H1 (cell line): ENCODE results near the gene ELMO1. TPM values are rescaled to one million over a fixed set of nuclear protein-coding genes. Genes with fewer than 3 reads are reported as not detected.

ENCODE experiments used
- CTCF ChIA-PET: fragments of 300-600 bp; sonication (Branson Sonifier 250); formaldehyde crosslinking; loops from one replicate; lab custom pipeline; 2021; ENCODE audit not compliant: partially characterized antibody; lab: Charles Lee
- POLR2A ChIA-PET: fragments of 300-600 bp; sonication (Branson Sonifier 250); formaldehyde crosslinking; loops from one replicate; lab custom pipeline; 2021; ENCODE audit warnings: inconsistent platforms; ENCODE audit not compliant: partially characterized antibody; lab: Charles Lee
- DNase-seq, 2 experiments: peaks; one replicate each; pipeline versions ENCODE4 v3.0.0 to v3.0.0-alpha.2; 2010 to 2022; ENCODE audit warnings: low spot score in 2 of 2, low read depth in 1 of 2, mixed read lengths in 1 of 2
- FAIRE-seq: peaks from 2 replicates; lab custom pipeline; 2011; peaks lifted over from hg19 to GRCh38; lab: Jason Lieb, UNC
- H2AFZ ChIP-seq: 2 replicates; pipeline ENCODE4 v1.8.1; 2012; ENCODE audit warnings: low read length, inconsistent platforms
- H2AK5ac ChIP-seq: 2 replicates; pipeline ENCODE4 v1.6.1; 2013; ENCODE audit warnings: low read depth, low read length
- H2BK120ac ChIP-seq: replicated peaks from 2 replicates; pipeline ENCODE3; 2013; ENCODE audit warnings: low read depth, low read length, inconsistent platforms
- H2BK12ac ChIP-seq: 2 replicates; pipeline ENCODE4 v1.6.1; 2013; ENCODE audit warnings: low read depth, low read length
- H2BK15ac ChIP-seq: 2 replicates; pipeline ENCODE4 v1.6.1; 2013; ENCODE audit warnings: low read length
- H2BK20ac ChIP-seq: 2 replicates; pipeline ENCODE4 v1.6.1; 2013; ENCODE audit warnings: low read length
- H2BK5ac ChIP-seq: 2 replicates; pipeline ENCODE4 v1.6.1; 2013; ENCODE audit warnings: low read depth, low read length
- H3K14ac ChIP-seq: 2 replicates; pipeline ENCODE4 v1.6.1; 2013; ENCODE audit warnings: inconsistent platforms; ENCODE audit not compliant: insufficient read length
- H3K18ac ChIP-seq: 2 replicates; pipeline ENCODE4 v1.6.1; 2013; ENCODE audit warnings: low read length; ENCODE audit errors: extremely low read depth
- H3K23ac ChIP-seq: 2 replicates; pipeline ENCODE4 v1.6.1; 2013; ENCODE audit warnings: inconsistent platforms; ENCODE audit not compliant: insufficient read length
- H3K23me2 ChIP-seq: 2 replicates; pipeline ENCODE4 v1.6.1; 2013; ENCODE audit warnings: low read depth, low read length
- H3K27ac ChIP-seq: 2 replicates; pipeline ENCODE4 v1.6.1; 2011; ENCODE audit warnings: low read depth, low read length, inconsistent platforms
- H3K27me3 ChIP-seq, 4 experiments: replicated peaks in 1 of 4; 1 replicate in 1 of 4; 2 replicates in 3 of 4; pipeline versions ENCODE4 v1.6.1 to v1.8.1; 2011 to 2013; ENCODE audit warnings: low read length in 3 of 4, mild to moderate bottlenecking in 3 of 4, inconsistent platforms in 2 of 4, mixed read lengths in 2 of 4, moderate library complexity in 1 of 4; ENCODE audit not compliant: control insufficient read depth in 3 of 4, insufficient read depth in 3 of 4; ENCODE audit errors: extremely low read depth in 1 of 4
- H3K36me3 ChIP-seq, 4 experiments: 2 replicates each; pipeline versions ENCODE4 v1.6.1 to v1.8.1; 2011 to 2013; ENCODE audit warnings: mild to moderate bottlenecking in 4 of 4, low read length in 3 of 4, moderate library complexity in 2 of 4, control low read depth in 1 of 4, inconsistent platforms in 1 of 4; ENCODE audit not compliant: insufficient read depth in 4 of 4, control insufficient read depth in 2 of 4
- H3K4ac ChIP-seq: replicated peaks from 2 replicates; pipeline ENCODE3; 2013; ENCODE audit warnings: low read length, low read depth, mixed read lengths, inconsistent platforms; ENCODE audit not compliant: insufficient read length
- H3K4me1 ChIP-seq, 4 experiments: replicated peaks in 1 of 4; 1 replicate in 1 of 4; 2 replicates in 3 of 4; pipeline versions ENCODE4 v1.6.1 to v1.8.1; 2011 to 2013; ENCODE audit warnings: low read length in 3 of 4, inconsistent platforms in 2 of 4, mixed read lengths in 1 of 4; ENCODE audit not compliant: insufficient read depth in 4 of 4, control insufficient read depth in 3 of 4
- H3K4me2 ChIP-seq, 2 experiments: 2 replicates each; pipeline versions ENCODE4 v1.6.1 to v1.8.1; 2011 to 2013; ENCODE audit warnings: low read depth in 2 of 2, low read length in 2 of 2, control low read depth in 1 of 2, inconsistent platforms in 1 of 2, mild to moderate bottlenecking in 1 of 2; ENCODE audit not compliant: insufficient read depth in 1 of 2
- H3K4me3 ChIP-seq, 4 experiments: fragments of 200-600, 300-600 bp in 1 of 4; sonication (generic), shearing (Covaris generic), sonication (Bioruptor Twin) in 1 of 4; 2 replicates each; pipeline versions ENCODE4 v1.5.1 to v1.8.1; 2011 to 2016; ENCODE audit warnings: low read length in 4 of 4, low read depth in 3 of 4, control low read depth in 2 of 4, inconsistent platforms in 2 of 4, mild to moderate bottlenecking in 2 of 4, mixed read lengths in 1 of 4, moderate library complexity in 1 of 4; ENCODE audit not compliant: insufficient read depth in 2 of 4; ENCODE audit errors: extremely low read depth in 1 of 4
- H3K56ac ChIP-seq: replicated peaks from 2 replicates; pipeline ENCODE3; 2013; ENCODE audit warnings: low read depth, mild to moderate bottlenecking, mixed read lengths, low read length, inconsistent platforms; ENCODE audit not compliant: insufficient read length
- H3K79me1 ChIP-seq: 2 replicates; pipeline ENCODE4 v1.6.1; 2013; ENCODE audit warnings: low read depth, low read length, control low read depth
- H3K79me2 ChIP-seq, 2 experiments: 2 replicates each; pipeline versions ENCODE4 v1.6.1 to v1.8.1; 2012 to 2013; ENCODE audit warnings: low read length in 2 of 2, mild to moderate bottlenecking in 2 of 2, inconsistent platforms in 1 of 2; ENCODE audit not compliant: insufficient read depth in 2 of 2, control insufficient read depth in 1 of 2
- H3K9ac ChIP-seq, 4 experiments: replicated peaks in 1 of 4; 1 replicate in 1 of 4; 2 replicates in 3 of 4; pipeline versions ENCODE4 v1.6.1 to v1.8.1; 2011 to 2013; ENCODE audit warnings: low read depth in 3 of 4, low read length in 3 of 4, control low read depth in 2 of 4, mild to moderate bottlenecking in 2 of 4, moderate library complexity in 2 of 4, inconsistent platforms in 1 of 4; ENCODE audit errors: extremely low read depth in 1 of 4
- H3K9me3 ChIP-seq, 2 experiments: 2 replicates each; pipeline versions ENCODE4 v1.6.1 to v1.8.1; 2012 to 2013; ENCODE audit warnings: mild to moderate bottlenecking in 2 of 2, moderate library complexity in 2 of 2, control low read depth in 1 of 2, inconsistent platforms in 1 of 2, low read depth in 1 of 2, low read length in 1 of 2, mixed read lengths in 1 of 2; ENCODE audit not compliant: insufficient read depth in 2 of 2
- H4K20me1 ChIP-seq, 2 experiments: replicated peaks in 1 of 2; 2 replicates each; pipeline versions ENCODE3 to v1.8.1; 2011 to 2013; ENCODE audit warnings: inconsistent platforms in 2 of 2, low read length in 2 of 2, mild to moderate bottlenecking in 1 of 2; ENCODE audit not compliant: insufficient read depth in 2 of 2, control insufficient read depth in 1 of 2
- H4K5ac ChIP-seq: 2 replicates; pipeline ENCODE4 v1.6.1; 2013; ENCODE audit warnings: low read length, low read depth, mixed read lengths, inconsistent platforms; ENCODE audit not compliant: insufficient read length
- H4K8ac ChIP-seq: 2 replicates; pipeline ENCODE4 v1.8.0; 2013; ENCODE audit warnings: mild to moderate bottlenecking, moderate library complexity, low read length, inconsistent platforms; ENCODE audit not compliant: insufficient read depth; ENCODE audit errors: extremely low read depth
- H4K91ac ChIP-seq: replicated peaks from 2 replicates; pipeline ENCODE3; 2013; ENCODE audit warnings: low read length, mixed read lengths, inconsistent platforms; ENCODE audit not compliant: insufficient read length
- CBX5 ChIP-seq: fragments of 300-800, 300-1000 bp; sonication (generic); IDR thresholded peaks from 2 replicates; pipeline ENCODE4 v1.7.1; 2016; ENCODE audit warnings: antibody characterized with exemption, low read length, low read depth
- GABPA ChIP-seq: IDR thresholded peaks from 2 replicates; pipeline ENCODE4 v1.6.1; 2011; ENCODE audit warnings: mild to moderate bottlenecking, low read length, moderate library complexity, borderline replicate concordance; ENCODE audit not compliant: insufficient read depth
- RAD21 ChIP-seq, 2 experiments: IDR thresholded peaks in 1 of 2; conservative IDR thresholded peaks in 1 of 2; 2 replicates each; pipeline ENCODE4 v1.6.1; 2011; ENCODE audit warnings: low read depth in 2 of 2, low read length in 2 of 2, improper control_type of control experiment in 1 of 2, inconsistent platforms in 1 of 2, mild to moderate bottlenecking in 1 of 2, moderate library complexity in 1 of 2
- RNF2 ChIP-seq: fragments of 200-900, 300-1000 bp; sonication (generic); IDR thresholded peaks from 2 replicates; pipeline ENCODE4 v1.7.1; 2016; ENCODE audit warnings: borderline replicate concordance, low read depth, mild to moderate bottlenecking, antibody characterized with exemption, low read length; ENCODE audit not compliant: poor library complexity, severe bottlenecking; ENCODE audit errors: missing control alignments
- SP2 ChIP-seq: IDR thresholded peaks from 2 replicates; pipeline ENCODE4 v1.6.1; 2012; ENCODE audit warnings: mild to moderate bottlenecking, low read length, inconsistent platforms
- TAF7 ChIP-seq: optimal IDR thresholded peaks from 2 replicates; pipeline ENCODE3; 2011; ENCODE audit warnings: low read depth, mild to moderate bottlenecking, inconsistent platforms, low read length, moderate library complexity, borderline replicate concordance
- WGBS, 2 experiments: shearing (Covaris generic) in 1 of 2; methylation state at CpG; one replicate each; pipeline versions ENCODE4 v1.1.6 to v1.1.7; 2013 to 2015; ENCODE audit warnings: low lambda C conversion rate in 2 of 2, mixed read lengths in 2 of 2, inconsistent platforms in 1 of 2, low coverage in 1 of 2, missing lambda C conversion rate in 1 of 2; ENCODE audit not compliant: insufficient replicate concordance in 2 of 2, insufficient coverage in 1 of 2, insufficient read length in 1 of 2; ENCODE audit errors: extremely low coverage in 1 of 2, missing lambda C conversion rate in 1 of 2; 5-methylcytosine and 5-hydroxymethylcytosine counted together
- polyA plus RNA-seq, 7 experiments: library from polyadenylated mRNA; depleted of rRNA in 3 of 7; stranded (reverse) in 5 of 7; unstranded in 2 of 7; fragments of >200 nt in 5 of 7; fragments of 200-250 nt in 2 of 7; gene quantifications; 1 replicate in 5 of 7; 2 replicates in 1 of 7; 4 replicates in 1 of 7; pipeline versions ENCODE4 v1.2.1 to v1.2.3, GENCODE V29; 2011 to 2013; ENCODE audit warnings: missing spikeins in 2 of 7, mixed read lengths in 2 of 7
- total RNA-seq: library from RNA; stranded (reverse); fragmentation: NEBNext Ultra II Directional; extraction: Animal tissue kit (Norgen Biotek cat#: 25700); gene quantifications from 2 replicates; pipeline ENCODE4 v1.2.1, GENCODE V29; 2021
- TF ChIP-seq, protein P1 (sequence below): IDR thresholded peaks from 2 replicates; pipeline ENCODE4 v1.6.1; 2012; ENCODE audit warnings: inconsistent platforms

ELMO1 gene
- total and polyA plus RNA-seq, 2 of the 8 experiments (the other 6 are each of a cell fraction or from before 2014, with no cell fraction given): 18.4 to 21.0 TPM

DNA sequence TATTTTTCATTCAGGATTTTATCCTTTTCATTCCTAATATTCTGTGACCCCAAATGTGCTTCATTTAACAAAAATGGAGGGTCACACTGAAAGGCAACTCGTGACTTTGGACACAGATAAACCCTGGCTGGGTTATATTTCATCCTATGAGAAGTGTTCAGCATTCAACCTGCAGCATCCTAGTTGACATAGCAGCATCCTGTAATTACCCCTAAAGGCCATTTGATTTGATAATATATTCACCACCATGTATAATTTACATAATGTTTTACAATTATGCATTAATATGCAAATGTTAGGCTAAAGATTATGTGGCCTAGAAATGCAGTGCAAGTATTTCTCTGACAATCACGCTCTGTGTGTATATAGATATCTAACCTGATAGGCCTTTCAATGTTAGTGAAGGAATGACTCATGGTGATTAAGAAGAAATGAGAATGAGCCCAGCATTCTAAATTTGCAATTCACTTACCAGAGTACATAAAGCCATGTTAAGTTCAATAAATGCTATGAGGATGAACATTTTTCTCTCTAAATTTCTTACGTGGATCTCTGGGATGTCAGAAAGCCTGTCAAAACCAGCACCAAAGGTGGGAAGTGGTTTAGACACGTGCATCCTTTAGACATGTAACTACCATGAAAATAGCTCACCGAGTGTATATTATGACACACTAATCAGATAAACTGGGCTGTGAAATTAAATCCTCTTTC, 386.7 kb downstream of the ELMO1 start:
- Histone ChIP-seq H3K56ac (no peak overlapping the region), H2BK120ac (no peak overlapping the region), H3K27ac (no peak overlapping the region), H3K9me3 (no peaks in the 10 kb centered on the region), H2BK12ac (no peak overlapping the region), H3K27me3 (no peaks in the 10 kb centered on the region), H3K4ac (no peak overlapping the region), H3K4me2 (no peak overlapping the region), H4K5ac (no peak overlapping the region), H2AK5ac (no peak overlapping the region), H2BK20ac (no peak overlapping the region), H3K4me3 (no peak overlapping the region), H3K79me2 (no peaks in the 10 kb centered on the region), H2AFZ (no peak overlapping the region), H3K79me1 (no peaks in the 10 kb centered on the region), H3K9ac (no peak overlapping the region), H3K18ac (no peak overlapping the region), H3K36me3 (no peaks in the 10 kb centered on the region), H3K23me2 (no peaks in the 10 kb centered on the region), H4K8ac (no peak overlapping the region), H4K91ac (no peak overlapping the region), H3K14ac (no peak overlapping the region), H2BK5ac (no peak overlapping the region), H3K23ac (no peak overlapping the region), H3K4me1 (no peaks in the 10 kb centered on the region), H4K20me1 (no peaks in the 10 kb centered on the region), H2BK15ac (no peak overlapping the region)
- CTCF ChIA-PET: interaction anchor here (0.9 to 1.7 kb wide), 5 partner anchors 10 to 588 kb away, joined by 3 to 4 read pairs (median 3); no protein-coding TSS in a partner anchor
- DNase-seq (no peak), FAIRE-seq (no peak)
- WGBS, 2 experiments: 89% methylated on average over 5 of the region's 5 CpGs; no CpG with 5 or more reads in 1 of the 2 experiments
- POLR2A ChIA-PET: interaction anchor here (2.1 kb wide), 1 partner anchor 10 kb away, joined by 5 read pairs; no protein-coding TSS in a partner anchor
- TF ChIP-seq RAD21 (IDR thresholded peaks at IDR 0.05 in 1 of 2, conservative IDR thresholded peaks at IDR 0.05 in 1 of 2; ENCODE audit: low read depth in 2 of 2, low read length in 2 of 2) (no peak), SP2 (no peak), GABPA (no peak), CBX5 (no peak), RNF2 (no peak), TAF7 (no peak)
- TF ChIP-seq, protein P1, sequence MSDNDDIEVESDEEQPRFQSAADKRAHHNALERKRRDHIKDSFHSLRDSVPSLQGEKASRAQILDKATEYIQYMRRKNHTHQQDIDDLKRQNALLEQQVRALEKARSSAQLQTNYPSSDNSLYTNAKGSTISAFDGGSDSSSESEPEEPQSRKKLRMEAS: no peak
